ENCODE data around the gene ZCCHC8.

ZCCHC8 gene

GRCh38 chr12:122483969-122484368, 16.8 kb downstream of the ZCCHC8 start:
- Histone ChIP-seq H3K9ac (ENCODE audit: low read length) (no peak overlapping the region), H2AFZ (ENCODE audit: low read depth, low read length) (no peak overlapping the region), H3K27ac (ENCODE audit: low read length) (no peak overlapping the region), H3K4me1 (ENCODE audit: low read length) (no peaks in the 10 kb centered on the region), H3K4me3 (ENCODE audit: low read length) (no peak overlapping the region), H3K4me2 (ENCODE audit: low read length) (no peak overlapping the region), H4K20me1 (ENCODE audit: insufficient read depth, low read length) (peaks cover 2% of the 10 kb centered on the region; the same call in 1 of the 2 replicates), H3K79me2 (ENCODE audit: low read length) (no peaks in the 10 kb centered on the region), H3K27me3 (ENCODE audit: low read depth, low read length) (no peaks in the 10 kb centered on the region), H3K9me3 (ENCODE audit: insufficient read depth, low read length) (no peaks in the 10 kb centered on the region), H3K36me3 (replicated peaks; ENCODE audit: low read depth, low read length) (peaks cover 59% of the 10 kb centered on the region)
- TF ChIP-seq, protein P1, sequence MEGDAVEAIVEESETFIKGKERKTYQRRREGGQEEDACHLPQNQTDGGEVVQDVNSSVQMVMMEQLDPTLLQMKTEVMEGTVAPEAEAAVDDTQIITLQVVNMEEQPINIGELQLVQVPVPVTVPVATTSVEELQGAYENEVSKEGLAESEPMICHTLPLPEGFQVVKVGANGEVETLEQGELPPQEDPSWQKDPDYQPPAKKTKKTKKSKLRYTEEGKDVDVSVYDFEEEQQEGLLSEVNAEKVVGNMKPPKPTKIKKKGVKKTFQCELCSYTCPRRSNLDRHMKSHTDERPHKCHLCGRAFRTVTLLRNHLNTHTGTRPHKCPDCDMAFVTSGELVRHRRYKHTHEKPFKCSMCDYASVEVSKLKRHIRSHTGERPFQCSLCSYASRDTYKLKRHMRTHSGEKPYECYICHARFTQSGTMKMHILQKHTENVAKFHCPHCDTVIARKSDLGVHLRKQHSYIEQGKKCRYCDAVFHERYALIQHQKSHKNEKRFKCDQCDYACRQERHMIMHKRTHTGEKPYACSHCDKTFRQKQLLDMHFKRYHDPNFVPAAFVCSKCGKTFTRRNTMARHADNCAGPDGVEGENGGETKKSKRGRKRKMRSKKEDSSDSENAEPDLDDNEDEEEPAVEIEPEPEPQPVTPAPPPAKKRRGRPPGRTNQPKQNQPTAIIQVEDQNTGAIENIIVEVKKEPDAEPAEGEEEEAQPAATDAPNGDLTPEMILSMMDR (IDR thresholded peaks at IDR 0.05; ENCODE audit: low read depth, low read length) = no peak
- no peak for TF ChIP-seq EZH2phosphoT487 (IDR thresholded peaks at IDR 0.05; ENCODE audit: low read depth)

- Histone ChIP-seq H3K4me1 (ENCODE audit: low read length) (no peaks in the 10 kb centered on the region), H3K9me3 (ENCODE audit: insufficient read depth, low read length) (no peaks in the 10 kb centered on the region), H3K36me3 (replicated peaks; ENCODE audit: low read depth, low read length) (peaks cover 60% of the 10 kb centered on the region), H3K4me3 (ENCODE audit: low read length) (no peak overlapping the region), H3K79me2 (ENCODE audit: low read length) (no peaks in the 10 kb centered on the region), H3K9ac (ENCODE audit: low read length) (no peak overlapping the region), H4K20me1 (ENCODE audit: insufficient read depth, low read length) (no peaks in the 10 kb centered on the region), H3K4me2 (ENCODE audit: low read length) (no peak overlapping the region), H2AFZ (ENCODE audit: low read depth, low read length) (no peak overlapping the region), H3K27me3 (ENCODE audit: low read depth, low read length) (no peaks in the 10 kb centered on the region), H3K27ac (ENCODE audit: low read length) (no peak overlapping the region)
- TF ChIP-seq EZH2phosphoT487 (IDR thresholded peaks at IDR 0.05; ENCODE audit: low read depth) = no peak
- TF ChIP-seq, protein P1 (IDR thresholded peaks at IDR 0.05; ENCODE audit: low read depth, low read length) = no peak
Observed at GRCh38 chr12:122481861-122482260, 18.9 kb downstream of the ZCCHC8 start.

GRCh38 chr12:122480753-122481152, 20.0 kb downstream of the ZCCHC8 start:
- H3K4me1 ChIP-seq (ENCODE audit: low read length) = no peaks in the 10 kb centered on the region; the same call in 1 of the 2 replicates
- H3K4me2 ChIP-seq (ENCODE audit: low read length) = no peak overlapping the region
- H3K9ac ChIP-seq (ENCODE audit: low read length) = no peak overlapping the region
- TF ChIP-seq, protein P1 (IDR thresholded peaks at IDR 0.05; ENCODE audit: low read depth, low read length) = no peak
- TF ChIP-seq EZH2phosphoT487 (IDR thresholded peaks at IDR 0.05; ENCODE audit: low read depth) = no peak
- no peaks in the 10 kb centered on the region for H3K9me3 ChIP-seq (ENCODE audit: insufficient read depth, low read length)
- no peak overlapping the region for H3K27ac ChIP-seq (ENCODE audit: low read length)
- 0 out of 2 replicates have a peak, but pooled peaks cover 5% of the 10 kb centered on the region for H4K20me1 ChIP-seq (ENCODE audit: insufficient read depth, low read length)
- H2AFZ ChIP-seq (ENCODE audit: low read depth, low read length) = no peak overlapping the region
- no peaks in the 10 kb centered on the region for H3K27me3 ChIP-seq (ENCODE audit: low read depth, low read length)
- no peak overlapping the region for H3K4me3 ChIP-seq (ENCODE audit: low read length)
- peaks cover 62% of the 10 kb centered on the region for H3K36me3 ChIP-seq (replicated peaks; ENCODE audit: low read depth, low read length)
- H3K79me2 ChIP-seq (ENCODE audit: low read length) = no peaks in the 10 kb centered on the region

- Histone ChIP-seq H3K4me3 (ENCODE audit: low read length) (peak overlapping the region; percentile 0; the same call in 1 of the 2 replicates), H2AFZ (ENCODE audit: low read depth, low read length) (no peak overlapping the region), H3K27ac (ENCODE audit: low read length) (0 out of 2 replicates have a peak overlapping the region, but pooled peaks have one; percentile 29), H3K4me1 (ENCODE audit: low read length) (peaks cover 24% of the 10 kb centered on the region), H3K9ac (ENCODE audit: low read length) (no peak overlapping the region), H3K4me2 (ENCODE audit: low read length) (peak overlapping the region; percentile 62), H3K27me3 (ENCODE audit: low read depth, low read length) (no peaks in the 10 kb centered on the region), H3K9me3 (ENCODE audit: insufficient read depth, low read length) (no peaks in the 10 kb centered on the region), H3K36me3 (replicated peaks; ENCODE audit: low read depth, low read length) (peaks cover 46% of the 10 kb centered on the region), H4K20me1 (ENCODE audit: insufficient read depth, low read length) (peaks cover 23% of the 10 kb centered on the region), H3K79me2 (ENCODE audit: low read length) (no peaks in the 10 kb centered on the region)
- TF ChIP-seq, protein P1 (IDR thresholded peaks at IDR 0.05; ENCODE audit: low read depth, low read length) = no peak
- TF ChIP-seq EZH2phosphoT487 (IDR thresholded peaks at IDR 0.05; ENCODE audit: low read depth) = no peak
Observed at GRCh38 chr12:122474324-122474716, 26.4 kb downstream of the ZCCHC8 start.

All from OCI-LY3 (cell line).